NT2/D1 (cell line): ENCODE data around the gene TULP3.

Experiments
- SUZ12 ChIP-seq: IDR thresholded peaks from 2 replicates; pipeline ENCODE4 v1.6.1; 2011; ENCODE audit not compliant: insufficient read length, insufficient read depth; ENCODE audit errors: extremely low read depth
- ZNF274 ChIP-seq: IDR thresholded peaks from 2 replicates; pipeline ENCODE4 v1.6.1; 2011; ENCODE audit warnings: mild to moderate bottlenecking, low read depth, low read length

GRCh38 chr12:2963154-2963759 is 72.6 kb downstream of the TULP3 start:
- no peak for TF ChIP-seq ZNF274
- TF ChIP-seq SUZ12, result no peak
